Nasal cavity respiratory epithelium epithelial cell of viscerocranial mucosa (primary cell): ENCODE results near the gene RAB3C. TPM values are rescaled to one million over a fixed set of nuclear protein-coding genes. Genes with fewer than 3 reads are reported as not detected.

Source experiments
- total RNA-seq: library from RNA; depleted of rRNA; stranded (reverse); fragments of >200 nt; gene quantifications from 2 replicates; pipeline ENCODE4 v1.2.3, GENCODE V29; 2014

The RAB3C gene
- total RNA-seq = not detected in 2 replicates

GRCh38 chr5:58582803-58583491 is at the start of gene RAB3C:
RAB3C (plus strand) TSS chr5:58583075; CDS start chr5:58583209, 134 bp downstream.

Other genes starting within 250 kb of the RAB3C start
- gene PLK2, start 123.0 kb upstream of the RAB3C start, total RNA-seq = 472 and 511 TPM in 2 replicates
- gene GAPT, start 91.6 kb upstream of the RAB3C start, total RNA-seq = not detected in 2 replicates